ENCODE data around the gene RHOXF1. TPM values are rescaled to one million over a fixed set of nuclear protein-coding genes. Genes with fewer than 3 reads are reported as not detected.
"Not testable (repeated sequence)": the region's sequence is repeated elsewhere in the genome, so short reads cannot be mapped to it uniquely, and the experiment has no call there.

RHOXF1 gene, protein sequence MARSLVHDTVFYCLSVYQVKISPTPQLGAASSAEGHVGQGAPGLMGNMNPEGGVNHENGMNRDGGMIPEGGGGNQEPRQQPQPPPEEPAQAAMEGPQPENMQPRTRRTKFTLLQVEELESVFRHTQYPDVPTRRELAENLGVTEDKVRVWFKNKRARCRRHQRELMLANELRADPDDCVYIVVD
- 1 to 10 TPM in 1 of 2 donors, under 1 TPM in 1; 0.76 to 1.2 TPM for total RNA-seq

- DNase-seq (no peak), ATAC-seq (replicated peaks in 1 of 2) (no peak)
- Mint-ChIP-seq H3K27me3 (ENCODE audit: low read depth) (peaks cover 24% of the 10 kb centered on the region), H3K36me3 (ENCODE audit: insufficient read depth in 2 of 2) (no peaks in the 10 kb centered on the region), H3K4me3 (no peak within 1 kb of the TSS), H3K9me3 (no peaks in the 10 kb centered on the region), H3K4me1 (ENCODE audit: low read depth) (no peaks in the 10 kb centered on the region), H3K27ac (no peak within 1 kb of the TSS)
Observed at GRCh38 chrX:120115438-120115963, at the start of gene RHOXF1. Gene RHOXF1, minus strand, starts transcription at chrX:120115913. Its CDS starts 51 bp downstream, at chrX:120115862.

GRCh38 chrX:120159086-120159485 is 43.4 kb upstream of the RHOXF1 start:
- H3K27ac Mint-ChIP-seq; H3K36me3 Mint-ChIP-seq (ENCODE audit: insufficient read depth in 2 of 2); H3K4me3 Mint-ChIP-seq; H3K4me1 Mint-ChIP-seq (ENCODE audit: low read depth); H3K9me3 Mint-ChIP-seq; ATAC-seq (replicated peaks in 1 of 2); DNase-seq; H3K27me3 Mint-ChIP-seq (ENCODE audit: low read depth): not testable (repeated sequence)

- not testable (repeated sequence) for H3K4me1 Mint-ChIP-seq (ENCODE audit: low read depth); ATAC-seq (replicated peaks in 1 of 2); H3K9me3 Mint-ChIP-seq; H3K27me3 Mint-ChIP-seq (ENCODE audit: low read depth); H3K27ac Mint-ChIP-seq; H3K36me3 Mint-ChIP-seq (ENCODE audit: insufficient read depth in 2 of 2); DNase-seq; H3K4me3 Mint-ChIP-seq
Observed at GRCh38 chrX:120158313-120158712, 42.6 kb upstream of the RHOXF1 start, which contains the start of gene RHOXF2. Gene RHOXF2, plus strand, starts transcription at chrX:120158613. Its CDS starts 138 bp downstream, at chrX:120158751.

- H3K9me3 Mint-ChIP-seq; H3K27ac Mint-ChIP-seq; H3K4me1 Mint-ChIP-seq (ENCODE audit: low read depth); DNase-seq; H3K27me3 Mint-ChIP-seq (ENCODE audit: low read depth); H3K4me3 Mint-ChIP-seq; H3K36me3 Mint-ChIP-seq (ENCODE audit: insufficient read depth in 2 of 2): not testable (repeated sequence)
- peak in 1 of 2 donors; percentile 37 for ATAC-seq (replicated peaks in 1 of 2)
Observed at GRCh38 chrX:120150109-120150744, 34.5 kb upstream of the RHOXF1 start.

DNA sequence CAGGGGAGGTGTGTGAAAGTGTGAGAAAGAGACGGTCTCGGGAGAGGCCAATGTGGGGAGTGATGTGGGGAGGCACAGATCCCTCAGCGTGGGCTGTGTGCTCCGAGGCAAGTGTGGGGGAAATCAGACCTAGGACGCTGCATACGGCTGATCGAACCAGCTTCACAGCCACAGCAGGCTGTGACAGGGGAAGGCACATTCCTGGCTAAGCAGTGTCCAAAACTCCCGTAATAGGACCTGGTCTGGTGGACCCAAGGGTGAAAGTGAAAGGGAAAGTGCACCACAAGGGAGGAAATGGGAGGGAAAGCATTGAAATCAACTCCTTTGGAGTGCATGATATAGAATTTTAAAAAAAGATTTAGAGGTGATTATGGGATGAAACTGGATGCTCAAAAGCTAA is 31.8 kb upstream of the RHOXF1 start:
- Mint-ChIP-seq H3K27ac (no peak overlapping the region), H3K36me3 (ENCODE audit: insufficient read depth in 2 of 2) (peaks cover 7 to 13% of the 10 kb centered on the region in 2 donors), H3K4me3 (no peak overlapping the region), H3K9me3 (peaks cover 3% of the 10 kb centered on the region in 2 donors), H3K27me3 (ENCODE audit: low read depth) (no peaks in the 10 kb centered on the region), H3K4me1 (ENCODE audit: low read depth) (peaks cover 23% of the 10 kb centered on the region)
- no peak for ATAC-seq (replicated peaks in 1 of 2)
- DNase-seq: no peak

GRCh38 chrX:120146323-120146722 is 30.6 kb upstream of the RHOXF1 start:
- ATAC-seq (replicated peaks in 1 of 2); DNase-seq; H3K9me3 Mint-ChIP-seq; H3K27ac Mint-ChIP-seq; H3K27me3 Mint-ChIP-seq (ENCODE audit: low read depth): not testable (repeated sequence)
- peak overlapping the region in 1 of 2 donors; percentile 4 for H3K4me3 Mint-ChIP-seq
- peaks cover 7 to 13% of the 10 kb centered on the region in 2 donors for H3K36me3 Mint-ChIP-seq (ENCODE audit: insufficient read depth in 2 of 2)
- H3K4me1 Mint-ChIP-seq (ENCODE audit: low read depth): peaks cover 23% of the 10 kb centered on the region

GRCh38 chrX:120145295-120145925 is 29.7 kb upstream of the RHOXF1 start:
- DNase-seq: no peak
- H3K9me3 Mint-ChIP-seq: peaks cover 3% of the 10 kb centered on the region in 2 donors
- H3K27ac Mint-ChIP-seq: no peak overlapping the region
- H3K27me3 Mint-ChIP-seq (ENCODE audit: low read depth): no peaks in the 10 kb centered on the region
- H3K4me1 Mint-ChIP-seq (ENCODE audit: low read depth): peaks cover 23% of the 10 kb centered on the region
- peak in 1 of 2 donors; percentile 32 for ATAC-seq (replicated peaks in 1 of 2)
- peaks cover 7 to 13% of the 10 kb centered on the region in 2 donors for H3K36me3 Mint-ChIP-seq (ENCODE audit: insufficient read depth in 2 of 2)
- no peak overlapping the region for H3K4me3 Mint-ChIP-seq

DNA sequence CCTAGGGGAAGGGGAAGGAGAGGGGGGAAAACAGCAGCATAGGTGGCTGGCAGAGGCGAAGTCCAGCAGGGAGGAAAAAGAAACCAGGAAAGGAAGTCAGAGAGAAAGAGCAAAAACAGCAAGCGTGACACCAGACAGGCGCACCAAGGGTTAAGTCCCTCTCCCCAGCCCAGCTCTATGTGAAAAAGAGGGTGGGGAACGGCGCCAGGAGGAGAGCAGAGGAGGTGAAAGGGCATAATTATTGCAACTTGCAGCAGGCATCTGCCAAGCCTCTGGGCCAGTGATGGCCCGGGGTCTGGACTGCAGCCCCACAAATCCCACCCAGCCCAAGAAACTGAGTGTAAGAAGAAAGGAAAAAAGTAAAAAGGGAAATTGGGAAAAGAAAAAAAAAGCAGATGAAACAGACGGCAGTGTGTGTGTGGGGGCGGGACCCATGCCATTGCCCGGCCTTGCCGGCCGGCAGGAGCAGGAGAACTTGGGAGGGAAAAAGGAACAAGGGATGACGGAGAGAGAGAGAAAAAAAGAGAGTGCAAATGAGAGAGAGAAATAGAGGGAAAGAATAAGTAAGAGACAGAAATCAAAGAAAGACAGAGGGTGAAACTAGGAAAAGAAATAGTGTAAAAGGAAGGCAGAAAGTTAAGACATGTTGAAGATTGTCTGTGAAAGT is 28.6 kb upstream of the RHOXF1 start:
- Mint-ChIP-seq H3K4me3 (peak overlapping the region; percentile 1 to 73), H3K27me3 (ENCODE audit: low read depth) (no peaks in the 10 kb centered on the region), H3K9me3 (peaks cover 3% of the 10 kb centered on the region in 2 donors), H3K4me1 (ENCODE audit: low read depth) (peaks cover 23% of the 10 kb centered on the region), H3K27ac (peak overlapping the region; percentile 57), H3K36me3 (ENCODE audit: insufficient read depth in 2 of 2) (peaks cover 7 to 13% of the 10 kb centered on the region in 2 donors)
- no peak for DNase-seq
- no peak for ATAC-seq (replicated peaks in 1 of 2)

GRCh38 chrX:120140293-120140981 is 24.7 kb upstream of the RHOXF1 start:
- H3K36me3 Mint-ChIP-seq (ENCODE audit: insufficient read depth in 2 of 2): peaks cover 0 to 4% of the 10 kb centered on the region in 2 donors
- H3K4me1 Mint-ChIP-seq (ENCODE audit: low read depth): peaks cover 21% of the 10 kb centered on the region
- DNase-seq: no peak
- ATAC-seq (replicated peaks in 1 of 2): no peak
- H3K27ac Mint-ChIP-seq: peak overlapping the region; percentile 8
- H3K9me3 Mint-ChIP-seq: no peaks in the 10 kb centered on the region
- peaks cover 5% of the 10 kb centered on the region for H3K27me3 Mint-ChIP-seq (ENCODE audit: low read depth)
- no peak overlapping the region for H3K4me3 Mint-ChIP-seq

- peaks cover 5% of the 10 kb centered on the region for H3K27me3 Mint-ChIP-seq (ENCODE audit: low read depth)
- no peaks in the 10 kb centered on the region for H3K36me3 Mint-ChIP-seq (ENCODE audit: insufficient read depth in 2 of 2)
- H3K4me3 Mint-ChIP-seq: no peak overlapping the region
- H3K27ac Mint-ChIP-seq: no peak overlapping the region
- DNase-seq (no peak), ATAC-seq (replicated peaks in 1 of 2) (no peak)
- no peaks in the 10 kb centered on the region for H3K9me3 Mint-ChIP-seq
- H3K4me1 Mint-ChIP-seq (ENCODE audit: low read depth): peaks cover 5% of the 10 kb centered on the region
Observed at GRCh38 chrX:120137439-120137838, 21.7 kb upstream of the RHOXF1 start.

DNA sequence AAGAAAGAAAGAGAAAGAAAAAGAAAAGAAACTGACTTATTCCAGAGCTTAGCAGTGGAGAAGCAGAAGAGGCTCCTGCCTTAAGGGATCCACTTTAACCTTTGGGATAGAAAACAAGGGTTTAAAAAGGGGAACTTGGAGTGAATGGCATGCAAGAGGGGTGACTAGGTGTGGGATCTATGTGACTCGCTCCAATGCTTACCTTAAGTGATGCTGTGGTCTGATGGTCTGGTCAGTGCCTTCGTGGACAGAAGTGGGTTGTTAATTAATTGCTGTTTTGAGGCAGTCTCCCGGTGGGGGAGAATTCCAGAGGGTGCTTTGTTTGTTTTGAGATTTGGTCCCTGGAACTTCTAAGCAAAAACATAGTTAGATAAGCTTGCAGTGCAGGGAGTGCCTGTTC is 21.1 kb upstream of the RHOXF1 start:
- no peak for ATAC-seq (replicated peaks in 1 of 2)
- Mint-ChIP-seq H3K27me3 (ENCODE audit: low read depth) (peaks cover 5% of the 10 kb centered on the region), H3K9me3 (no peaks in the 10 kb centered on the region), H3K4me1 (ENCODE audit: low read depth) (peaks cover 5% of the 10 kb centered on the region), H3K36me3 (ENCODE audit: insufficient read depth in 2 of 2) (no peaks in the 10 kb centered on the region), H3K4me3 (no peak overlapping the region), H3K27ac (no peak overlapping the region)
- DNase-seq: no peak

- no peak overlapping the region for H3K27ac Mint-ChIP-seq
- peaks cover 5% of the 10 kb centered on the region for H3K4me1 Mint-ChIP-seq (ENCODE audit: low read depth)
- peaks cover 5% of the 10 kb centered on the region for H3K27me3 Mint-ChIP-seq (ENCODE audit: low read depth)
- DNase-seq: no peak
- ATAC-seq (replicated peaks in 1 of 2): no peak
- no peaks in the 10 kb centered on the region for H3K36me3 Mint-ChIP-seq (ENCODE audit: insufficient read depth in 2 of 2)
- H3K4me3 Mint-ChIP-seq: no peak overlapping the region
- H3K9me3 Mint-ChIP-seq: no peaks in the 10 kb centered on the region
Observed at GRCh38 chrX:120136128-120136527, 20.4 kb upstream of the RHOXF1 start.

Measured in activated T-cell treated with anti-CD3 and anti-CD28 coated beads, Interleukin-2, amount 50 U/mL, for 72 hours (primary cell).